GM12801 (cell line): Measurements from ENCODE around the gene WWOX.

ENCODE experiments used
- CTCF ChIP-seq: IDR thresholded peaks from one replicate; pipeline ENCODE4 v1.5.1; 2011; ENCODE audit warnings: control low read depth; ENCODE audit not compliant: insufficient read length; ENCODE audit errors: extremely low read depth

Gene WWOX

GRCh38 chr16:79069121-79069520, 969.7 kb downstream of the WWOX start:
- TF ChIP-seq CTCF, result no peak

DNA sequence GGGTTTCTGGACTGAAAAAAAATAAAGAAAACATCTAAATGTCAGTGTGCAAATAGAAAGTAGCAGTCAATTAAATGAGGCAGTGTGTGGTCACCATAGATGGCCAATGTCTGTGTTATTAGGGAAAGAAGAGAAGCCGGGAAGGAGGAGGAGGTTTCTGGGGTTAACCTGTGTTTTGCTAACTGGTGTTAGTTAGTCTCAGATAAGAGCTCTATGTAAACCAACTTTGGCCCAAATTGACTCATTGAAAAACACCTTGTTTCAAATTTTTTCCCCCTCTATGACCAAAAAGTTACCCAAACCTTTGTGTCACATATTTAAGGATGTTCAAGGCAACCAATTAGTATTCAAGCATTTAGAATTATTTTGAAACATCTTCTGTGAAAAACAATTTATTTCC, 970.2 kb downstream of the WWOX start:
- TF ChIP-seq CTCF, result no peak

DNA sequence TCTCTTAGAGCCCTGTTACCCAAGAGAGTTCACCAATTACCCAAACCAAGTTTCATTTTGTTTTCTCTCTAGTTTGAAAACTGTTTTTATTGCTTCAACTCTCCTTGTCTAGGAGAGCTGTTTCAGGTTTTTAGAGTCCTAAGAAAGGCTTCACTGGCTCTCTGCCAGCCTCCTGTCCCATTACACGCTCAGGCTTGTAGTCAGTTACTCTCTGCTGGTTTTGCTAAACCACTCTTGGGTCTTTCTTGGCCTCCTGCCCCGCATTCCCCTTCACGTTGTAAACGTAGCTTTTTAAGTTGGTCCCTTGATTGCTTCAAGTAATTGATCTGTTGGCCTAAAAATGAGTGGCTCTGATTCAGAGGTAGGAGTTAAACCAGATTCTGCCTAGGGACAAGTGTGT, 972.0 kb downstream of the WWOX start:
- TF ChIP-seq CTCF, result no peak

DNA sequence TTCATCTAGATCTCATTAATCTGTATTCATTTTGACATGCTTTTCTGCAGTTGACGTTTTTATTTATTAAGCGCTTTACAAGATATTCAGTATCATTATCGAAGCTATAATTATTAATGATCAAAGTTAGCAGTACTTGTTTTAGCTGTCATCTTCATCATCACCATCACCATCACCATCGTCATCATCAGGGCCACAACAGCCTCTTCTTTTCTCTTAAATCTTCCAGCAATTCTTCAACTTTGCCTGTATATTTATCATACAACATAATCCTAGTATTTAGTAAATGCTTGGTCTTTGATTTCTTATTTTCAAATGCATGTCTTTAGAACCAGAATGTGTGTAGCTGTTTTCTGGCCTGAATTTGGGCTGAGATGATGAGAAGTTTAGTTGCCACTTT, 973.1 kb downstream of the WWOX start:
- TF ChIP-seq CTCF, result no peak

- no peak for TF ChIP-seq CTCF
Measured at GRCh38 chr16:79073566-79073965, 974.1 kb downstream of the WWOX start.

DNA sequence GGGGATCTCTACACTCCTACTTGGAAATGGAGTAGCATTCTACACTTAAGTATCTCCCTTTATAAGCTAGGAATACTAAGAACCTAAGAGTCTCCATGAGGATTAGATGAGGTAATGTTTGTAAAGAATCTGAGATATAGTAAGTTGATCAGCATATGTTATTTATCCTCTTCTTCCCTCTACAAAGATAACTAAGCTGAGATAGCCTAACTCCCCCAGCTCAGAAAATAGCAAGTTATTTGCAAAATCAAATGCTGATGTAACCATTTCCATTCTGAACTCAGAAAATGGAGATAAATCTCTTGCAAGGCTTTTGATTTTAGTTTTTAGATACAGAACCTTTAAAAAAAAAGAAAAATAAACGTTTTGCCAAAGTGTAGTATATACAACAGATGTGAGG, 975.1 kb downstream of the WWOX start:
- no peak for TF ChIP-seq CTCF

DNA sequence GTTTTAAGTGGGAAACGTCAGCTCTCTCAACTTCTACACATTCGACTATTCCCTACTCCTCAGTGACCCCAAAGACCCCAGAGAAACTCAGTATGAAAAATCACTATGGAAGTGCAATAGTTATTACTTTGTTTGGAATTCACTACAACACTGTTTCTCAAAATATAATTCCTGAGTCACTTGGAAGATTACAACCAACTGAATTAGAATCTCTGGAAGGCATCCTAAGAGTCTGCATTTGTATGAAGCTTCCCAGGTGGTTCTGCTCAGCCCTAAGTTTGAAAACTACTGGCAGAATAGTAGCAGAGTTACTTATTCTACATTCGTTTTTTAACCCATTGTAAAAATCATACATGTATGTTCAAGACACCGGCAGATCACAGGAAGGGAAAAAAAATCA, 975.5 kb downstream of the WWOX start:
- TF ChIP-seq CTCF, result no peak
